DOHH2 (cell line): Measurements from ENCODE around the gene TTC22.

Source experiments
- EZH2phosphoT487 ChIP-seq: fragments of 200-600 bp; sonication (generic); IDR thresholded peaks from 2 replicates; pipeline ENCODE4 v1.6.1; 2017; ENCODE audit warnings: borderline replicate concordance, mild to moderate bottlenecking, antibody characterized with exemption, low read length, moderate library complexity, mixed read lengths
- TF ChIP-seq, protein P1 (sequence below): fragments of 200-600 bp; sonication (generic); IDR thresholded peaks from one replicate; pipeline ENCODE4 v1.5.1; 2014; ENCODE audit warnings: antibody characterized with exemption, mild to moderate bottlenecking, low read depth, low read length; ENCODE audit not compliant: poor library complexity, severe bottlenecking

DNA sequence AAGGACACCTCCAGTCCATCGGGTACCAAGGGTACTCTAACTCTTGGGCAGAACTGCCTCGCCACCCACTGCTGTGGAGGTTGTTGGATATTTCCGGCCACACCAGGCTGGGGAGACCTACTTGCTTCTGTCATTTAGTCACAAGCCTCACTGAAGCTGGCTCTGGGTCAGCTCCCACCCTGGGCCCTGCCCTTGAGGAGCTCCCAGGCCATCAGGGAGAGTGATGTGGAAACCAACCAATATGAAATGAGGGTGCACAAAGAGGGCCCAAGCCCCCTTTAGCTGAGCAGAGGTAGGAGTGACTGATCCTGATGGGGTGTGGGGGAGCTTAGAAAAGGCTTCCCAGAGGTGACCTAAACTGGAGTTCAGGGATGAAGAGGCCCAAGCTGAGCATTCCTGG lies 56.4 kb downstream of the TTC22 start:
- TF ChIP-seq, protein P1, sequence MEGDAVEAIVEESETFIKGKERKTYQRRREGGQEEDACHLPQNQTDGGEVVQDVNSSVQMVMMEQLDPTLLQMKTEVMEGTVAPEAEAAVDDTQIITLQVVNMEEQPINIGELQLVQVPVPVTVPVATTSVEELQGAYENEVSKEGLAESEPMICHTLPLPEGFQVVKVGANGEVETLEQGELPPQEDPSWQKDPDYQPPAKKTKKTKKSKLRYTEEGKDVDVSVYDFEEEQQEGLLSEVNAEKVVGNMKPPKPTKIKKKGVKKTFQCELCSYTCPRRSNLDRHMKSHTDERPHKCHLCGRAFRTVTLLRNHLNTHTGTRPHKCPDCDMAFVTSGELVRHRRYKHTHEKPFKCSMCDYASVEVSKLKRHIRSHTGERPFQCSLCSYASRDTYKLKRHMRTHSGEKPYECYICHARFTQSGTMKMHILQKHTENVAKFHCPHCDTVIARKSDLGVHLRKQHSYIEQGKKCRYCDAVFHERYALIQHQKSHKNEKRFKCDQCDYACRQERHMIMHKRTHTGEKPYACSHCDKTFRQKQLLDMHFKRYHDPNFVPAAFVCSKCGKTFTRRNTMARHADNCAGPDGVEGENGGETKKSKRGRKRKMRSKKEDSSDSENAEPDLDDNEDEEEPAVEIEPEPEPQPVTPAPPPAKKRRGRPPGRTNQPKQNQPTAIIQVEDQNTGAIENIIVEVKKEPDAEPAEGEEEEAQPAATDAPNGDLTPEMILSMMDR, result no peak
- TF ChIP-seq EZH2phosphoT487, result no peak
